ENCODE measurements around the gene ARAF.
A peak's percentile ranks its signal among the peaks of the same experiment; 100 is the strongest.

The ARAF gene

GRCh38 chrX:47563801-47564315, 2.9 kb downstream of the ARAF start:
- DNase-seq (ENCODE audit: low read depth in 1 of 2, low spot score in 1 of 2), result no peak

- DNase-seq (ENCODE audit: low read depth in 1 of 2, low spot score in 1 of 2), result no peak
These were observed 3.6 kb downstream of the ARAF start for GRCh38 chrX:47564438-47565085.

- no peak for DNase-seq (ENCODE audit: low read depth in 1 of 2, low spot score in 1 of 2)
These were observed 5.8 kb downstream of the ARAF start for GRCh38 chrX:47566841-47567240.

GRCh38 chrX:47568656-47569295, 7.8 kb downstream of the ARAF start:
- no peak for DNase-seq (ENCODE audit: low read depth in 1 of 2, low spot score in 1 of 2)

DNA sequence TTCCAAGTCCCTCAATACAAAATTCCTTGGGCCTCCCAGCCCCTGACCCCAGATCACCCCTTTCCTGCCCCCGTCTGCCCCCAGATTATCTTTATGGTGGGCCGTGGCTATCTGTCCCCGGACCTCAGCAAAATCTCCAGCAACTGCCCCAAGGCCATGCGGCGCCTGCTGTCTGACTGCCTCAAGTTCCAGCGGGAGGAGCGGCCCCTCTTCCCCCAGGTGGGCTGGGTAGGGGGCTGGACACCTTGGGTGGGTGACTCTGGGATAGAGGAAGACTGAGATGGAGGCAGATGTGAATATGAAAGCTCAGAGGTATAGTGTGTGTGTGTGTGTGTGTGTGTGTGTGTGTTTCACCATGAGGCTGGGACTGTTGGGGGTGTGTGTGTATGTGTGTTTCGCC, 9.8 kb downstream of the ARAF start:
- no peak for DNase-seq (ENCODE audit: low read depth in 1 of 2, low spot score in 1 of 2)

- no peak for DNase-seq (ENCODE audit: low read depth in 1 of 2, low spot score in 1 of 2)
These were observed 10.2 kb downstream of the ARAF start for GRCh38 chrX:47571215-47571614.

DNA sequence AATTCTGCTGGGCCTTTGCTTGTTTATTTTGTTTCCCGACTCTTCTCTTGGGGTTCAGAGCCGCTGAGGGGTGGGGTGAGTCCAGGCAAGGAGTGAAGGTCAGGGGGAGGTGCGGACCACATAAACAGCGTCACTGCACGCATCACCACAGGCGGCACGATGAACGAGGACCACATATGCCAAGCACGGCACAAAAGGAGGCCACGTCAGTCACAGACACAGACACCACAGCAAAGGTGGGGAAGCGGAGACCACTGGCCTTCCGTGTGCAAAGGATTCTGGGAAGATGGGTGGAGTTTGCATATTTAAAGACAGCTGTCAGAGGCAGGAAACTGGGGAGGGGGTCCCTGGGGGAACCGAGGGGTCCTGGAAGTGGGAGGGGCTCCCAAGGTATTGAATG, 10.9 kb downstream of the ARAF start:
- DNase-seq (ENCODE audit: low read depth in 1 of 2, low spot score in 1 of 2), result no peak

- DNase-seq (ENCODE audit: low read depth in 1 of 2, low spot score in 1 of 2), result no peak
These were observed 11.9 kb downstream of the ARAF start for GRCh38 chrX:47572773-47573340.

GRCh38 chrX:47573341-47574075, 12.5 kb downstream of the ARAF start:
- no peak for DNase-seq (ENCODE audit: low read depth in 1 of 2, low spot score in 1 of 2)

- no peak for DNase-seq (ENCODE audit: low read depth in 1 of 2, low spot score in 1 of 2)
These were observed 13.1 kb downstream of the ARAF start for GRCh38 chrX:47574076-47574546.

GRCh38 chrX:47574547-47575301, 13.7 kb downstream of the ARAF start:
- no peak for DNase-seq (ENCODE audit: low read depth in 1 of 2, low spot score in 1 of 2)

DNA sequence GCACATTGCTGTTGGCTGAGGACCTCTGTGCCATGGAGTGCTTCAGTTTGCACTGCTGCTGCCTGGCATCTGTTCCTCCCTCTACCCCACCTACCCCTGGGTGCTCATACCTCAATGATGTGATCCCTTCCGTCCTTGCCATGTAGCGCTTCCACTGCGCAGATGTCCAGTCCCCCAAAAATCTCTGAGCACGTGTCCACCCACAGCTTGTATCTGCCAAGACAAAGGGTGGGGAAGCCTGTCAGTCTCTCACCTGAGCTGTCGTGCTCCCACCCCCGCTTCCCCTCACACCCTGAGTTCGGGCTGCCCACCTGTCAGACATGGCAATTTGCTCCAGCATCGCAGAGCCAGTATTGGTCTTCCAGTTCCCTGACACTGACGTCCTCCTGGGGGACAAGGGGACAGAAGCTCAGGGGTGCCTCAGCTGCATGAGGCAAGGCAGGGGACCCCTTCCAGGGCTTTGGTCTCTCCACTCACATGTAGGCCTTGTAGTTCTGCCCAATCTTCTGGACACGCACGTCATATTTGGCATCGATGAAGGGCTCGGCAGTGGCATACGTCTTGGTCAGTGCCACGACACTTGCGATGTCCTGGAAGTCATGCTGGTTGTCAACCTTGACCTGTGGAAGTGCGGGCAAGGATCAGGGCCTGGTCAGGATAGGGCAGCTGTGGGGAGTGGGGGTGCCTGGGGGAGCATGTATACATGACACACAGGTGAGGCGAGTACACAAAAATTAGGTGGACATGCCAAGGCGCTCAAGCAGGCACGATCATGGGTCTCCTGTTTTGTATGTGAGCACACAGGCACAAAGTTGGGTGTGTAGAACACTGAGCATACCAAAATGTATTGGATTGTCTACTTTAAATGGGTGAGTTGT, 15.3 kb downstream of the ARAF start:
- DNase-seq (ENCODE audit: low read depth in 1 of 2, low spot score in 1 of 2), result no peak

GRCh38 chrX:47577424-47577823, 16.4 kb downstream of the ARAF start:
- no peak for DNase-seq (ENCODE audit: low read depth in 1 of 2, low spot score in 1 of 2)

DNA sequence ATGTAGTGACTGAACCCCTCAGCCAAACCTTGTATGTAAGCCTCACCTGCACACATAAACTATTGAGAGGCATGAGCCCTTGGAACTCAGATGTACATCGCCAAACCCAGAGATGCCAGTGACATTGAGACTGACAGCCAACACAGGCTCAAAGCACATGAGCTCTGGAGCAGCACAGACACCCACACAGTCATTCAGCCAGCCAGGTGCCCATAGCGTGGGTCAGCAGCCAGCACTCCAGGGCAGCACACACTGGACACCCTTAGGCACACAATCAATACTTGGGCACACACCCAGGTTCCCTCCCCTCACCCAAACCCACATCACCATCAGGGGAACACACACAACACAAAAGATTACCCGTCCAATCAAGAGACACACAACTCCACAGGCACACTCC, 16.9 kb downstream of the ARAF start:
- DNase-seq (ENCODE audit: low read depth in 1 of 2, low spot score in 1 of 2), result no peak

DNA sequence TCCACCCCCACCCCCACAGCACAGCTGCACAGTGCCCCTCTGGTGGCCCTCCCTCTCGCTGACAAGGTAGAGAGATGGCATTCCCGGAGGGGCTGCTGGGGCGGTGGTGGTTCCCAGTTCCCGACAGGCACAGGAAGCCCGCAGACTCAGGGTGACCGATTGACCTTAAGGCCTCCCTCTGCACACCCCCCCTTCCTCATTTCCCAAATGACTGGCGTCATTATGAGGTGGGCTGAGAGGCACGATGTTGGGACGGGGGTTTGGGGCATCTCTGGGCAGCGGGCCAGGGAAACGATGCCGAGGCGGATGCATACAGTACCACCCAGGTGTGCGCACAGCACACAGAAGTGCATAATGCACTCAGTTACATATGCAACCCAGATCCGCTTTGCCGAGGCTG, 17.7 kb downstream of the ARAF start:
- no peak for DNase-seq (ENCODE audit: low read depth in 1 of 2, low spot score in 1 of 2)

GRCh38 chrX:47579537-47579936, 18.5 kb downstream of the ARAF start:
- DNase-seq (ENCODE audit: low read depth in 1 of 2, low spot score in 1 of 2), result no peak

GRCh38 chrX:47581731-47582647, 21.0 kb downstream of the ARAF start, which contains the start of gene TIMP1:
TIMP1 (plus strand) TSS chrX:47582436; CDS start chrX:47583416, 980 bp downstream.
- DNase-seq (ENCODE audit: low read depth in 1 of 2, low spot score in 1 of 2), result peak; percentile 52 to 71

GRCh38 chrX:47583240-47583861, 22.3 kb downstream of the ARAF start:
- no peak for DNase-seq (ENCODE audit: low read depth in 1 of 2, low spot score in 1 of 2)

All from activated CD4-positive, alpha-beta T cell treated with anti-CD3 and anti-CD28 coated beads, Interleukin-2, amount 50 U/mL, for 24 hours (primary cell).